ENCODE results near the gene TMOD4.
A peak's percentile ranks its signal among the peaks of the same experiment; 100 is the strongest.

The TMOD4 gene

GRCh38 chr1:151158326-151158725, 17.5 kb downstream of the TMOD4 start:
- peak in 1 of 2 experiments; percentile 35 for DNase-seq (ENCODE audit: low read depth in 1 of 2, low spot score in 1 of 2)
- TF ChIP-seq GABPA (IDR thresholded peaks at IDR 0.05; ENCODE audit: low read depth), result no peak
- no peak for TF ChIP-seq REST (IDR thresholded peaks at IDR 0.05; ENCODE audit: insufficient replicate concordance, low read depth)
- no peak; the same call in 1 of the 2 replicates for TF ChIP-seq SPI1 (IDR thresholded peaks at IDR 0.05; ENCODE audit: borderline replicate concordance, low read depth)
- no peak for TF ChIP-seq CTCF (IDR thresholded peaks at IDR 0.05; ENCODE audit: insufficient read depth, low read length)
- TF ChIP-seq POLR2AphosphoS5 (IDR thresholded peaks at IDR 0.05; ENCODE audit: low read depth), result no peak
- peak overlapping the region; percentile 84 for H3K27ac ChIP-seq (replicated peaks)
- H3K27me3 ChIP-seq (ENCODE audit: insufficient read depth, poor library complexity, severe bottlenecking), result no peaks in the 10 kb centered on the region
- H3K4me3 ChIP-seq (replicated peaks; ENCODE audit: insufficient read depth, low read length), result peak overlapping the region; percentile 13

GRCh38 chr1:151157067-151157531, 18.7 kb downstream of the TMOD4 start:
- H3K4me3 ChIP-seq (replicated peaks; ENCODE audit: insufficient read depth, low read length), result peak overlapping the region; percentile 49
- peak overlapping the region; percentile 84 for H3K27ac ChIP-seq (replicated peaks)
- H3K27me3 ChIP-seq (ENCODE audit: insufficient read depth, poor library complexity, severe bottlenecking), result no peaks in the 10 kb centered on the region
- TF ChIP-seq REST (IDR thresholded peaks at IDR 0.05; ENCODE audit: insufficient replicate concordance, low read depth) (no peak), POLR2AphosphoS5 (IDR thresholded peaks at IDR 0.05; ENCODE audit: low read depth) (peak; percentile 91), CTCF (IDR thresholded peaks at IDR 0.05; ENCODE audit: insufficient read depth, low read length) (no peak), GABPA (IDR thresholded peaks at IDR 0.05; ENCODE audit: low read depth) (peak; percentile 62), SPI1 (IDR thresholded peaks at IDR 0.05; ENCODE audit: borderline replicate concordance, low read depth) (no peak)
- peak; percentile 90 to 94 for DNase-seq (ENCODE audit: low read depth in 1 of 2, low spot score in 1 of 2)

- peak; percentile 77 to 92 for DNase-seq (ENCODE audit: low read depth in 1 of 2, low spot score in 1 of 2)
- TF ChIP-seq CTCF (IDR thresholded peaks at IDR 0.05; ENCODE audit: insufficient read depth, low read length) (no peak), POLR2AphosphoS5 (IDR thresholded peaks at IDR 0.05; ENCODE audit: low read depth) (no peak), SPI1 (IDR thresholded peaks at IDR 0.05; ENCODE audit: borderline replicate concordance, low read depth) (no peak), REST (IDR thresholded peaks at IDR 0.05; ENCODE audit: insufficient replicate concordance, low read depth) (no peak), GABPA (IDR thresholded peaks at IDR 0.05; ENCODE audit: low read depth) (no peak)
- Histone ChIP-seq H3K4me3 (replicated peaks; ENCODE audit: insufficient read depth, low read length) (peak within 1 kb of the TSS; percentile 49), H3K27me3 (ENCODE audit: insufficient read depth, poor library complexity, severe bottlenecking) (no peaks in the 10 kb centered on the region), H3K27ac (replicated peaks) (peak within 1 kb of the TSS; percentile 84)
Observed at GRCh38 chr1:151156515-151156819, 19.3 kb downstream of the TMOD4 start, which contains the start of gene TNFAIP8L2. TNFAIP8L2 (plus strand) TSS chr1:151156649; CDS start chr1:151158698, 2,049 bp downstream.

All from HL-60 (cell line).